Smooth muscle cell (in vitro differentiated cells): ENCODE results near the gene KCNJ13. TPM values are rescaled to one million over a fixed set of nuclear protein-coding genes. Genes with fewer than 3 reads are reported as not detected.

Experiments
- DNase-seq: peaks from one replicate; lab custom pipeline; 2025; ENCODE audit not compliant: unreplicated experiment; lab: John Stamatoyannopoulos, UW
- H2AFZ ChIP-seq: fragments of 200-600 bp; sonication (generic); 2 replicates; pipeline ENCODE4 v1.6.0; 2016; ENCODE audit warnings: antibody characterized with exemption, low read depth, mild to moderate bottlenecking
- H3F3A ChIP-seq: fragments of 200-600 bp; sonication (generic); 2 replicates; pipeline ENCODE4 v1.6.0; 2017; ENCODE audit warnings: antibody characterized with exemption, low read depth
- H3K27ac ChIP-seq: fragments of 200-600 bp; sonication (generic); 2 replicates; pipeline ENCODE4 v1.5.1; 2016; ENCODE audit warnings: low read depth, mild to moderate bottlenecking
- H3K27me3 ChIP-seq: fragments of 200-600 bp; sonication (generic); 2 replicates; pipeline ENCODE4 v1.6.1; 2016; ENCODE audit warnings: low read depth, mild to moderate bottlenecking
- H3K36me3 ChIP-seq: fragments of 200-600 bp; sonication (generic); 2 replicates; pipeline ENCODE4 v1.5.1; 2016; ENCODE audit warnings: low read depth
- H3K4me1 ChIP-seq: fragments of 200-600 bp; sonication (generic); 2 replicates; pipeline ENCODE4 v1.5.1; 2016; ENCODE audit warnings: low read depth
- H3K4me2 ChIP-seq: fragments of 200-600 bp; sonication (generic); 2 replicates; pipeline ENCODE4 v1.6.0; 2016; ENCODE audit warnings: mild to moderate bottlenecking
- H3K4me3 ChIP-seq: fragments of 200-600 bp; sonication (generic); 2 replicates; pipeline ENCODE4 v1.5.1; 2016; ENCODE audit warnings: mild to moderate bottlenecking
- H3K79me2 ChIP-seq: fragments of 200-600 bp; sonication (generic); 2 replicates; pipeline ENCODE4 v1.6.0; 2016; ENCODE audit warnings: low read depth, mild to moderate bottlenecking
- H3K9ac ChIP-seq: fragments of 200-600 bp; sonication (generic); 2 replicates; pipeline ENCODE4 v1.6.0; 2016; ENCODE audit warnings: low read depth
- H3K9me3 ChIP-seq: fragments of 200-600 bp; sonication (generic); replicated peaks from 2 replicates; pipeline ENCODE4 v1.5.1; 2016; ENCODE audit warnings: low read depth
- H4K20me1 ChIP-seq: fragments of 200-600 bp; sonication (generic); 2 replicates; pipeline ENCODE4 v1.6.0; 2016; ENCODE audit warnings: low read depth
- whole genome bisulfite sequencing: methylation state at CpG from one replicate; pipeline ENCODE4 v1.1.7; 2016; ENCODE audit warnings: low lambda C conversion rate; 5-methylcytosine and 5-hydroxymethylcytosine counted together
- polyA plus RNA-seq: library from polyadenylated mRNA; unstranded; fragments of >200 nt; fragmentation: Nextera tagmentation; extraction: Ambion mirVana; gene quantifications from 2 replicates; pipeline ENCODE4 v1.2.1, GENCODE V29; 2016
- total RNA-seq: library from RNA; depleted of rRNA; stranded (reverse); fragments of >200 nt; gene quantifications from 2 replicates; pipeline ENCODE4 v1.2.3, GENCODE V29; 2014
- TF ChIP-seq, protein P1 (sequence below): fragments of 200-600 bp; sonication (generic); IDR thresholded peaks from 2 replicates; pipeline ENCODE4 v1.5.1; 2017; ENCODE audit warnings: borderline replicate concordance, mild to moderate bottlenecking, antibody characterized with exemption; ENCODE audit not compliant: insufficient read depth, poor library complexity, severe bottlenecking

The KCNJ13 gene
- total and polyA plus RNA-seq, 2 experiments from 2014 or later = not detected

DNA sequence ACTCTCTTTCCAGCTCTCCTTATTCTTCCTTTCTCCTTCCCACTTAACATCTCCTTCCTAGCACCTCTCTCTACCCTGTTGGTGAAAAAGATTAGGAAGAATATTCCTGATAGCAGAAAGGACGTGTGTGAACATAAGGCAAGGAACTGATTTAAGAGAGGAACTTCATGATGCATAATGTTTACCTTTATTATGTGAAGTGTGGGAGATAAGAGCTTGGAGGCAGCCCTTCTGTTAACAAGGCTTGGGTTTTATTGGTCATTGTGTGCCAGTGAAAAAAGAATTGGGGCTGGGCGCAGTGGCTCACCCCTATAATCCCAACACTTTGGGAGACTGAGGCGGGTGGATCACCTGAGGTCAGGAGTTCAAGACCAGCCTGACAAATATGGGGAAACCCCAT lies 34.4 kb downstream of the KCNJ13 start:
- no peaks in the 10 kb centered on the region for H3F3A ChIP-seq
- no peak for DNase-seq
- no peaks in the 10 kb centered on the region for H3K36me3 ChIP-seq
- H3K27ac ChIP-seq = no peak overlapping the region
- no peak overlapping the region for H2AFZ ChIP-seq
- H3K4me1 ChIP-seq = peaks cover 3% of the 10 kb centered on the region
- no peak overlapping the region for H3K4me3 ChIP-seq
- TF ChIP-seq, protein P1, sequence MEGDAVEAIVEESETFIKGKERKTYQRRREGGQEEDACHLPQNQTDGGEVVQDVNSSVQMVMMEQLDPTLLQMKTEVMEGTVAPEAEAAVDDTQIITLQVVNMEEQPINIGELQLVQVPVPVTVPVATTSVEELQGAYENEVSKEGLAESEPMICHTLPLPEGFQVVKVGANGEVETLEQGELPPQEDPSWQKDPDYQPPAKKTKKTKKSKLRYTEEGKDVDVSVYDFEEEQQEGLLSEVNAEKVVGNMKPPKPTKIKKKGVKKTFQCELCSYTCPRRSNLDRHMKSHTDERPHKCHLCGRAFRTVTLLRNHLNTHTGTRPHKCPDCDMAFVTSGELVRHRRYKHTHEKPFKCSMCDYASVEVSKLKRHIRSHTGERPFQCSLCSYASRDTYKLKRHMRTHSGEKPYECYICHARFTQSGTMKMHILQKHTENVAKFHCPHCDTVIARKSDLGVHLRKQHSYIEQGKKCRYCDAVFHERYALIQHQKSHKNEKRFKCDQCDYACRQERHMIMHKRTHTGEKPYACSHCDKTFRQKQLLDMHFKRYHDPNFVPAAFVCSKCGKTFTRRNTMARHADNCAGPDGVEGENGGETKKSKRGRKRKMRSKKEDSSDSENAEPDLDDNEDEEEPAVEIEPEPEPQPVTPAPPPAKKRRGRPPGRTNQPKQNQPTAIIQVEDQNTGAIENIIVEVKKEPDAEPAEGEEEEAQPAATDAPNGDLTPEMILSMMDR = no peak
- peaks cover 40% of the 10 kb centered on the region for H4K20me1 ChIP-seq
- no peak overlapping the region for H3K4me2 ChIP-seq
- H3K9me3 ChIP-seq = no peaks in the 10 kb centered on the region
- WGBS = 94% methylated on average over 3 of the region's 3 CpGs
- no peak overlapping the region for H3K9ac ChIP-seq
- no peaks in the 10 kb centered on the region for H3K79me2 ChIP-seq
- no peaks in the 10 kb centered on the region for H3K27me3 ChIP-seq

DNA sequence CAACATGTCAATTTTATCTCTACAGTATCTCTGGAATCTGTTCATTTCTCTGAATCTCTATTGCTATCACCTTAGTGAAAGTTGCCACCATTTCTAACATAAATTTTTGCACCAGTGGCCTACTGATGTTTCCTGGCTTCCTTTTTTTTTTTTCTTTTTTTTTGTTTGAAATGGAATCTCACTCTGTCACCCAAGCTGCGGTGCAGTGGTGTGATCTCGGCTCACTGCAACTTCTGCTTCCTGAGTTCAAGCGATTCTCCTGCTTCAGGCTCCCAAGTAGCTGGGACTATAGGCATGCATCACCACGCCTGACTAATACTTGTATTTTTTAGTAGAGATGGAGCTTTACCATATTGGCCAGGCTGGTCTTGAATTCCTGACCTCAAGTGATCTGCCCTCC lies 35.1 kb downstream of the KCNJ13 start:
- no peaks in the 10 kb centered on the region for H3K27me3 ChIP-seq
- no peak overlapping the region for H3K9ac ChIP-seq
- H3K4me2 ChIP-seq = no peak overlapping the region
- peaks cover 43% of the 10 kb centered on the region for H4K20me1 ChIP-seq
- no peaks in the 10 kb centered on the region for H3K9me3 ChIP-seq
- peaks cover 3% of the 10 kb centered on the region for H3K4me1 ChIP-seq
- no peaks in the 10 kb centered on the region for H3K36me3 ChIP-seq
- TF ChIP-seq, protein P1 = no peak
- 92% methylated on average over 4 of the region's 4 CpGs for WGBS
- no peak overlapping the region for H2AFZ ChIP-seq
- no peak overlapping the region for H3K4me3 ChIP-seq
- H3K27ac ChIP-seq = no peak overlapping the region
- H3K79me2 ChIP-seq = no peaks in the 10 kb centered on the region
- DNase-seq = no peak
- no peaks in the 10 kb centered on the region for H3F3A ChIP-seq

DNA sequence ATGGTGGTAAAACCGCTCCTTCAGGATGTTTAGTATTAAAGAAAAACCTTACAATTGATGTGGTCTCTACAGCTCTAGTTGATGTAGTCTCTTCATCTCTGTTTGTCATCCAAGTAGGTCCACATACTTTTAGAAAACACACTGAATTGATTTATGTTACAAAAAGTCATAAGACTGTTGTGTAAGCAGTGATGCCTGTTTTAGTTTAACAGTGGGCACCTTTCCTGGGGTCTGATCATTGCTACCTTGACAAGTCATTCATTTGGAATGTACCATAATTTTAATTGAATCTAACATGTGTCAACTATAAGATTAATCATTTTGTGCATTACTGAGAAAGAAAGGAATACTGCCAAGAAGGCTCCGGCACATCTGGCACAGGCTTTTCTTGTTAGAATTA lies 44.9 kb downstream of the KCNJ13 start:
- Histone ChIP-seq H3K4me1 (no peaks in the 10 kb centered on the region), H3K79me2 (peaks cover 48% of the 10 kb centered on the region), H3K4me2 (no peak overlapping the region), H3K9ac (no peak overlapping the region), H4K20me1 (peaks cover 84% of the 10 kb centered on the region), H3F3A (no peaks in the 10 kb centered on the region), H3K9me3 (no peaks in the 10 kb centered on the region), H3K4me3 (no peak overlapping the region), H2AFZ (no peak overlapping the region), H3K36me3 (no peaks in the 10 kb centered on the region), H3K27me3 (no peaks in the 10 kb centered on the region), H3K27ac (no peak overlapping the region)
- WGBS = 96% methylated on average over 2 of the region's 2 CpGs
- no peak for DNase-seq
- TF ChIP-seq, protein P1 = no peak

DNA sequence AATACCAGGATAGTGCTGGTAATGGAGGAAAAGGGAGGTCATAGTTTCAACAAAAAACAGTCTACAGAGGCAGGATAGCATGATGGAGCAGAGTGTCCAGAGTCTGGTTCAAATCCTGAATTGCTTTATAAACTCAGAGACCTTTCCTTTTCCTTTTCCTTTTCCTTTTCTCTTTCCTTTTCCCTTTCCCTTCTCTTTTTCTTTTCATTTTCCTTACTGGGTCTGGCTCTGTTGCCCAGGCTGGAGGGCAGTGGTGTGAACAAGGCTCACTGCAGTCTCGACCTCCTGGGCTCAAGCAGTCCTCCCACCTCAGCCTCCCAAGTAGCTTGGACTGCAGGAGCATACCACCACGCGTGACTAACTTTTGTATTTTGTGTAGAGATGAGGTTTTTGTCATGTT lies 47.6 kb downstream of the KCNJ13 start:
- H2AFZ ChIP-seq = no peak overlapping the region
- H3K9ac ChIP-seq = no peak overlapping the region
- 98% methylated on average over 3 of the region's 3 CpGs for WGBS
- H3K4me3 ChIP-seq = no peak overlapping the region
- TF ChIP-seq, protein P1 = no peak
- no peaks in the 10 kb centered on the region for H3K9me3 ChIP-seq
- no peak overlapping the region for H3K27ac ChIP-seq
- no peaks in the 10 kb centered on the region for H3F3A ChIP-seq
- DNase-seq = no peak
- H3K36me3 ChIP-seq = no peaks in the 10 kb centered on the region
- H3K27me3 ChIP-seq = no peaks in the 10 kb centered on the region
- H3K4me1 ChIP-seq = no peaks in the 10 kb centered on the region
- peaks cover 91% of the 10 kb centered on the region for H4K20me1 ChIP-seq
- no peak overlapping the region for H3K4me2 ChIP-seq
- H3K79me2 ChIP-seq = peaks cover 55% of the 10 kb centered on the region
